Fibroblast of mammary gland (primary cell): ENCODE results near the gene PARP4.

Source experiments
- DNase-seq: peaks from one replicate; pipeline ENCODE4 v3.0.0-alpha.2; 2010; ENCODE audit warnings: low read depth
- H3K4me3 ChIP-seq: 2 replicates; pipeline ENCODE4 v1.5.1; 2011; ENCODE audit warnings: low read depth, mild to moderate bottlenecking, low read length, moderate library complexity; ENCODE audit not compliant: control insufficient read depth
- TF ChIP-seq, protein P1 (sequence below): conservative IDR thresholded peaks from 2 replicates; pipeline ENCODE4 v1.5.1; 2011; ENCODE audit warnings: low read depth, low read length, inconsistent platforms; ENCODE audit not compliant: control insufficient read depth, insufficient read depth

The PARP4 gene

DNA sequence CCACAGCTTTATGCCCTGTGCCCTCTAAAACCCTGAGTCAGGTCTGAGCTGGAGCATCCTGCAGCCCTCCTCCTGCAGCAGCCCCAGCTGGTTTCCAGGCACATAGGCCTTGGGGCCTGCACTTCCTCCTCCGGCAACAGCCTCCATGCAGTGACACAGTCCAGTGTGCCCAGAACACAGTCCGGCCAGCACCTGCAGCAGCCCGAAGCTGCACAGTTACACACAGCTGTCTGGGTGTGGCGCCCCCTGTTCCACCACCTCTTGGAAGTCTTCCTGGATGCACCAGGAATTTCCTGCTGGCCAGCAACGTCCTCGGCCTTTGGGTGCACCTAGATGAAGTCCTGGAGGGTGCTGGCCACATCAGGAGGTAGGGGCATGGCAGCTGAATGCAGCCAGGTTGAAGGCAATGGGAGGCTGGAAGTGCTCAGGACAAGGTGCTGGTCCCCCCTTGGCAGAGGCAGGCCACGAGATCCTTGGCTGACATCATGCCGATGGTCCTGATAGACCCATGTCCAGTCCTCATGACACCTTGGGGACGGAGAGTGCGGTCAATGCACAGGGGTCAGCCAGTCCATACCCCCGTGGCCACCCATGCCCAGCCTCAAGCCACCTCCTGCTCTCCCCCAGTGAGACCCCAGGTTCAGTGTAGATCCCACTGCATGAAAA is 27.1 kb upstream of the PARP4 start:
- no peak for DNase-seq
- H3K4me3 ChIP-seq = no peak overlapping the region
- TF ChIP-seq, protein P1, sequence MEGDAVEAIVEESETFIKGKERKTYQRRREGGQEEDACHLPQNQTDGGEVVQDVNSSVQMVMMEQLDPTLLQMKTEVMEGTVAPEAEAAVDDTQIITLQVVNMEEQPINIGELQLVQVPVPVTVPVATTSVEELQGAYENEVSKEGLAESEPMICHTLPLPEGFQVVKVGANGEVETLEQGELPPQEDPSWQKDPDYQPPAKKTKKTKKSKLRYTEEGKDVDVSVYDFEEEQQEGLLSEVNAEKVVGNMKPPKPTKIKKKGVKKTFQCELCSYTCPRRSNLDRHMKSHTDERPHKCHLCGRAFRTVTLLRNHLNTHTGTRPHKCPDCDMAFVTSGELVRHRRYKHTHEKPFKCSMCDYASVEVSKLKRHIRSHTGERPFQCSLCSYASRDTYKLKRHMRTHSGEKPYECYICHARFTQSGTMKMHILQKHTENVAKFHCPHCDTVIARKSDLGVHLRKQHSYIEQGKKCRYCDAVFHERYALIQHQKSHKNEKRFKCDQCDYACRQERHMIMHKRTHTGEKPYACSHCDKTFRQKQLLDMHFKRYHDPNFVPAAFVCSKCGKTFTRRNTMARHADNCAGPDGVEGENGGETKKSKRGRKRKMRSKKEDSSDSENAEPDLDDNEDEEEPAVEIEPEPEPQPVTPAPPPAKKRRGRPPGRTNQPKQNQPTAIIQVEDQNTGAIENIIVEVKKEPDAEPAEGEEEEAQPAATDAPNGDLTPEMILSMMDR = no peak

DNA sequence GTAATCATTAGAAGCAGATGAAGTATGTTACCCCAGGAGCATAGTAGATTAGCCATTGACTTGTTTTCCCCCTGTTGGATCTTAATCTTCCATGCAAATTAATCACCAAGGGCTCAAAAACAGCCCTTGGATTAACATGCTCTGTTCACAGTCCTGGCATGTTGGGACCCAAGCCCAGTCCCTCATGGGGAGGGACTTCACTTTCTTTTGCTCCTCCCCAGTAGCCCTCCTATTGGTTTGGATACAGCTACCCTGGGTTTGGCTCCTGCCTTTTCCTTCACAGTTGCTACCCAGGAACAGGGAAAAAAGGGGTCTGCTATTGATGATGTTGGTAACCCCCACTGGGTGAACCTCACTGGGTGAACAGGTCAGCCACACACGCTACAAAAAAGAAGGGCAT is 16.9 kb upstream of the PARP4 start:
- TF ChIP-seq, protein P1 = no peak
- no peak overlapping the region for H3K4me3 ChIP-seq
- no peak for DNase-seq

DNA sequence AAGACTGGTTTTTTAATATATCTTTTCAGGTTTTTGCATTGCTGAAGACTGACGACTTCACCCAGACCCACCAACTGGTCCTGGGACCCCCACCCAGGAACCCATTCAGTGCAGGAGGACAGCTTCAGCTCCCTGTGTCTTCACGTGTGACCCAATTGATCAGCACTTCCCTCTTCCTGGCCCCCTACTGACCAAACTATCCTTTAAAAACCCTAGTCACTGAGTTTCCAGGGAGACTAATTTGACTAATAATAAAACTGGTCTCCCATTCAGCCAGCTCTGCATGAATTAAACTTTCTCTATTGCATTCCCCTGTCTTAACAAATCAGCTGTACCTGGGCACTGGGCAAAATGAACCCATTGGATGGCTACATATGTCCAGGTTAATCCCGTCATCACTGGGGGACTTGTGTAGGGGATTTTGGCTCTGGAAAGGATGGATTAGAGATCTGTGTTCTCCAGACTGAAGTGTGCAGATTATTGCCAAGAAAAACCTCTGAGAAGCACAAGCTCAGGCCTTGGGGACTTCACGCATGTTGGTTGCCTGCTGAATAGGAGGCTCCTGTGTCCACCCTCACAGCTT is 16.3 kb upstream of the PARP4 start:
- H3K4me3 ChIP-seq = no peak overlapping the region
- no peak for DNase-seq
- TF ChIP-seq, protein P1 = no peak

DNA sequence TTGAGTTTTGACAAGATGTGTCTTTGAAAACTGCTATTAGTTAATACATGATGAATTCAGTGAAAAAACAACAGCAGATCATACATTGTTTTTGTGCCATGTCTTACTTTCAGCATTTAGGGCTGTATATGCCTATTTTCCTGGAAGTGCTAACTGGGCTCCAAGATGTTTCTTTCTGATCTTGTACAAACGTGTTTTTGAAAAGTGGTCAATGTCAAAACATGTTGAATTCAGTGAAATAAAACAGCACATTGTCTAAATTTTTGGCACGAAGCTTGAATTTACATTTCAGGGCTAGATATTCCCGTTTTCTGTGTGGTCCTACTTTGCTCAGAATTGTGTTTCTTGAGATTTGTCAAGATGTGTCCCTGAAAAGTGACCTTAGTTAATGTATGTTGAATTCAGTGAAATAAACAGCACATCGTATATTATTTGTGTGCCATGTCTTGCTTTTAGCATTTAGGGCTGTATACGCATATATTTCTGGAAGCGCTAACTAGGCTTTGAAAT is 14.7 kb upstream of the PARP4 start:
- TF ChIP-seq, protein P1 = no peak
- no peak for DNase-seq
- H3K4me3 ChIP-seq = no peak overlapping the region

- DNase-seq = no peak
- TF ChIP-seq, protein P1 = no peak
- no peak overlapping the region for H3K4me3 ChIP-seq
Measured at GRCh38 chr13:24520733-24521132, 8.2 kb upstream of the PARP4 start.

- H3K4me3 ChIP-seq = no peak overlapping the region
- TF ChIP-seq, protein P1 = no peak
- DNase-seq = no peak
Measured at GRCh38 chr13:24516919-24517318, 4.3 kb upstream of the PARP4 start.
